GM21423 (cell line): Measurements from ENCODE around the gene TROAP.
A peak's percentile ranks its signal among the peaks of the same experiment; 100 is the strongest.

ENCODE experiments used
- ATAC-seq: cut with Tn5 transposase; IDR thresholded peaks from one replicate; pipeline ENCODE4 v1.9.1; 2021; ENCODE audit warnings: mild to moderate bottlenecking, moderate library complexity; ENCODE audit not compliant: unreplicated experiment

Gene TROAP

DNA sequence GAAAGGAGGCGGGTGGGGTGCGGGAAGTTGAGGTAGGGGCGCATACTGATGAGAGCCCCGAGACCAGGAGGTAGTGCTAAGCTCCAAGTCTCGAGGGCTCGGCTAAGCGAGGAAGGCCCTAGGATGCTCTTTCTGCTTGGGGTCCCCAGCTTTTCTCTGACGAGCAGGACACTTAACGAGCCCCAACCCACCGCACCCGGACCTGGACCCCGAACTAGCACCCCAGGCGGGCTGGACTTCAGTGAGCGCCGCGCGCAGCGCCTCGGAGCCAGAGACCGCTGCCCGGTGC is 18.7 kb downstream of the TROAP start:
- no peak for ATAC-seq

DNA sequence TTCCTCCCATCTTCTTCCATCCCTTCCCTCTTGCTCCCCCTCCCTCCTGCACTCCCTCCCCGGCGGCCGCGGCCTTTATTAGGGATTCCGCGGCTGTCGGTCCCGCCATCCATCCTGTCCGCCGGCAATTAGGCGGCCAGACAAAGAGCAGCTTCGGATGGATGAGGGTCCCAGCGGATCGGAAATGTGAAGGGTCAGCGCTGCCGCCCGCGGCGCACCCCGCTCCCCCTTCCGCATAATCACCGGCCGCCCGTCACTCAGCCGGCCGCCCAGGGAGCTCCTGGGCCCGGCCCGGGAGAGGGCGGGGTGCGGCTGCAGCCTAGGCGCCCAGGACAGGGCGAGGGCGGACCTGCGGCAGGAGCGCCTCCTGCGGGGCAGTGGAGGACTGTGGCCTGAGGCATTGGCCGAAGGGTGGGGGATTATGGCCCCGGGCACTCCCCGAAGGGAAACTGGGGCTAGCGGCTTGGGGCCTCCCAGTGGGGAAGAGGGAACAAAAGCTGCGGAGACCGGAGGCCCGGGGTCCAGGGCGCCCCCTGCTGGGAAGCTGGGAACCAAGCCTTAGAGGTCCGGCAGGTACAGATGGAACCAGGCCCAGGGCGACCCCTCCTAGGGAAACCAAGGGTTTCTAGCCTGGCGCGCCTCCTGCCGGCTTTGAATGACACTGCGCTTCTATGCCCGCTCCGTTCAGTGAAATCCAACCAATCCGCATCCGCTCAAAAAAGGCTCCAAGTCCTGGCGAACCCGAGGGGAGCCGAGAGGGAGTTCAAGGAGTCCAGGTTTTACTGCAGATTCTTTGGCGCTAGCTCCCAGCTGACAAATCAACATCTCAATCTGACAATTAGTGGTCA is 19.2 kb downstream of the TROAP start:
- ATAC-seq = no peak

DNA sequence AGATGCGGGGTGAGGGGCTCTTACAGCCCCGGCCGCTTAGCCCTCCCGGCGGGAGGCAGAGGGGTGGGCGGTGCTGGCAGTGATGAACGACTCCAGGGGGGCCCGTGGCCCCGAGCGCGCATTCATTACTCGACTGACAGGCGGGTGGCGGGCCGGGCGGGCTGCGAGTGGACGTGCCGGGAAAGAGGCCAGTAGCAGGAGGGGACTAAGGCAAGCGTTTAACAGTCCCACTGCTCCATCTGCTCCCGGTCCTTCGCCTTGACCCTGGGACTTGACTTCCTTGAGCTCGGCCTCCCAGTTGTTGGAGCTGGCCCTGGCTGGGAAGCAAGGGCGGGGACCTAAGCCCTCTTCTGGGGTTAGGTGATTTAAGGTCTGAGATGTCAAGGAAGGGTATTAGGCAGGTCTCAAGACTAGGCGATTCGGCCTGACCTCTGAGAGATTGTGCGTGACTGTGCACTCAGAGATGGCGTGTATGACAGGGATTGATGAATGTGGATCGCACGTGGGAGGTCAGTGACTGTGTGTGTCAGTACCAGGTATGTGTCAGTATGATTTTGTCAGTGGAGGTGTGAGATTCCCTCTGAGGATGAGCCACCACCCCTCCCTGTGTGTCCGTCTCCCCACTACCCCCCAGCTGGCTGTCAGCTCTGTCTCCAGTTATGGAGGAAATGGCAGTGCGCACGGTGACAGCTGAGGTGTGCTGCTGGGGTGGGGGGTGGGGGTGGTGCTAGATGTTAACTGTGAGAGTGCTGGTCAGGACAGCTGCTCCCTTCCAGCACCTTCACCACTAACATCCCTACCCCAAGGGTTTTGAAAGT is 20.1 kb downstream of the TROAP start:
- no peak for ATAC-seq

DNA sequence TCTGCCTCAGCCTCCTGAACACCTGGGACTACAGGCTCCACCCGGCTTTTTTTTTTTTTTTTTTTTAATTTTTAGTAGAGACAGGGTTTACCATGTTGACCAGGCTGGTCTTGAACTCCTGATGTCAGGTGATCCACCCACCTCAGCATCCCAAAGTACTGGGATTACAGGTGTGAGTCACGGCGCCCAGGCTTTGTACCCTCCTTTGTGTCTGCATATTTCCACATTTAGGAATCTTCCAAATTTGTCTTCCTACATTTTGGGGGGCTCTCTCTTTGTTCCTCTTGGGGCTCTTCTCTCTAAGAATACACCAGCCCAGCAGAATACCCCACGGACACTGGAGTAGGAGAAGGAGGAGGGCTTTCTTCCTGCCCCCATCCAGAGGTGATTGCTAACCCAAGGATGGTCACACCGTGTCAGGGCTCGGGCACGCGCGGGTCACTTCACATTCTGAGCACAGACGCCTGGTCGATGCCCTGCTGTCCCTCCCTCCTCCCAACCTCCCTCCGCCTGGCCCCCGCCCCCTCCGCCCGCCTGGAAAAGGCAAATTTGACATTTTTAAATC is 21.5 kb downstream of the TROAP start:
- ATAC-seq = no peak

DNA sequence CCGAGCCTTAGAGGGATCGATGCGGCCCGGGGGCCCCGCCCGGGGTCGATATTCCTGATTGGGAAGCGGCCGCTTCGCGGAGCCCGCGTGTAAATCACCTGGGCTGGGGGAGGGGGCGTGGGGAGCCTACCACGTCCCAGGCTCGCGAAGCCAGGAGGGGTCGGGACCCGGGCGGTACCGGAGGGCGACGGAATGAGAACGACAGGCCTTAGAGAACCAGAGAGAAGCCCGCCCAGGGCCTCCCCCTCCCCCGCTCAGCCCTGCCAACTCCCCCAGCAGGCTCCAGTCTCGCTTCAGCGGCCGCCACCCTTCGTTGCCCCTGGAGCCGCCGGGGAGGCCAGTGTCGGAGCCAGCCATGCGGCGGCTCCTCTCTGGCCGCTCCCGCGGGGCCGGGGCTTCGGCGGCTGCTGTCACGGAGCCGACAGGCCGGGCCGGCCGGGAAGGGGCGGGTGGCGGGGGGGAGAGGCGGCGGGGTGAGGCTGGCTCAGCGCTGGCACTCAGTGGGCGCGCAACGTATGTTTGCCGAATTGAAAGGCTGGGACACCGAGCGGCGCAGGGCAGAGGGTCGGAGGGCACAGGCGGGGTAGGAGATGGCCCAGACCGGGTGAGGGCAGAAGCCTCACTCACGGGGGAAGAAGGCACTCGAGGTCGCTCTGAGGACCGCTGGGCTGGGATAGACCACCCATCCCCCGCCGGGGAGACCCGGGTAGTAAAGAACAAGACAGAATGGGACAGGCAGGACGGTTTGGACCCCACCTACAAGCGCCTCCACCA is 22.2 kb downstream of the TROAP start:
- ATAC-seq = no peak

DNA sequence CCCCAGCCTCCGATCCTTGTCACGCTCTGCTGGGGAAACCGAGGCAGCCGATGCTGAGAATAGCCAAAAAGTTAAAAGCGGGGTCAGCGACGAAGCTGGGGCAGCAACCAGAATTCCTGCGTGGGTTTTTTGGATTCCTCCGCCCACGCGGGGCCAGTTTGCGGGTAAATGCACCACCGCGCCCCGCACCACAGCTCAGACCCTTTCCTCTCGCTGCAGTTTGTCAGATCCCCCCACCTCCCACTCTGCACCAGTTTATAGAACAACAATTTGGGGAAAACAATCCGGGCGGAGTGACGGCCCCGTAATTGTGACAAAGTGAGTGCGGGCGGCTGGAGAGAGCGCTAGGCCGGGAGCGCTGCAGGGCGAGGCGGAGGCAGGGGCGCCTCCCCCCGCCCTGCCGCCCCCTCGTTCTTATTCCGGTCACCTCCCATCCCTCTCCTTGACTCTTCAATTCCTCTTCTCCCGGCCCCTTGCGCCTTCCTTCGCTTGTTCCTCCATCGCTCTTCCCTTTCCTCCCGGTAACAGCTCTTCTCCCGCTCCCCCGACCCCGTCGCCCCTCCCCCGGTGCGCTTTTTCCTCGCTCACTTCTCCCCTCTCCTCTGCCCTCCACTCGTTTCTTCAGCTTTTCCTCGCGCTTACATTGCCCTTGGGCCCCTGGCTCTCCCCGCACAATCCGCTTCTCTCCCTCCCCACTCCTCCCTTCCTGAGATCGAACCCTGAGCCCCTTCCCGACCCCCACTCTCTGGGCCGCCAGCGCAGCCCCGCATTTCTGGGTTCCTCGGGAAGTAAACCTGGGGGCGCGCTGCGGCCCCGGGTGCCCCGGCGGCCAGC is 23.0 kb downstream of the TROAP start:
- no peak for ATAC-seq

DNA sequence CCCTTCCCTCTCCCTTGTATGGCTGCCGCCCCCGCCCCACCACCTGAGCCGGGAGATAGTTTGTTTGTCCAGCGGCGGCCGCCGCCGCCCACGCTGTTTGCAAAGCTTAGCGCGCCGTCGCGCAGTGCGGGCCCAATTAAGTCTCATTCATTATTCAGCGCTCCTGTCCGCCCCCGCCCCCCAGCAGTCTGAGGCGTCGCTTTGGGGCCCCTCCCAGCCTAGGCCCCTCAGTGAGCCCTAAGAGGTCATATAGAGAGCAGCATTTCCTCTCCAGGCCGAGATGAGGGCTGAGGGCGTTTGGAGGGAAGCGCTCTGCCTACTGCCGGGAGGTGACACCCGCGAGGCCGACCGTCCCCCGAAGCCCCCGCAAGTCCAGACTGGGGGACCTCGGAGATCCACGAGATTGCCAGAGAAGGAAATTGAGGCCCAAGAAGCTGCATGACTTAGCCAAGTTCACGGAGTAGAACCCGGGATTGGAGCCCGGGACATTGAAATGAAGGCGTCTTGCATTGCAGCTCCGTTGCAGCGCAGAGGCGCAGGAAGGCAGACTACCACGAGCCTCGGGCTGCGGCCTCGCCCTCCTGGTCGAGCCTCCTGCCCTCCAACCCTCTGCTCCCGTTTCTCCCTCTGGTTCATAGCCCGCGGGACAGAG is 23.7 kb downstream of the TROAP start, which contains the start of gene DNAJC22:
Gene DNAJC22, plus strand, starts transcription at position 230 of the 652 bp plus-strand sequence. CDS start 1,985 bp downstream, outside the sequence.
- ATAC-seq = no peak

DNA sequence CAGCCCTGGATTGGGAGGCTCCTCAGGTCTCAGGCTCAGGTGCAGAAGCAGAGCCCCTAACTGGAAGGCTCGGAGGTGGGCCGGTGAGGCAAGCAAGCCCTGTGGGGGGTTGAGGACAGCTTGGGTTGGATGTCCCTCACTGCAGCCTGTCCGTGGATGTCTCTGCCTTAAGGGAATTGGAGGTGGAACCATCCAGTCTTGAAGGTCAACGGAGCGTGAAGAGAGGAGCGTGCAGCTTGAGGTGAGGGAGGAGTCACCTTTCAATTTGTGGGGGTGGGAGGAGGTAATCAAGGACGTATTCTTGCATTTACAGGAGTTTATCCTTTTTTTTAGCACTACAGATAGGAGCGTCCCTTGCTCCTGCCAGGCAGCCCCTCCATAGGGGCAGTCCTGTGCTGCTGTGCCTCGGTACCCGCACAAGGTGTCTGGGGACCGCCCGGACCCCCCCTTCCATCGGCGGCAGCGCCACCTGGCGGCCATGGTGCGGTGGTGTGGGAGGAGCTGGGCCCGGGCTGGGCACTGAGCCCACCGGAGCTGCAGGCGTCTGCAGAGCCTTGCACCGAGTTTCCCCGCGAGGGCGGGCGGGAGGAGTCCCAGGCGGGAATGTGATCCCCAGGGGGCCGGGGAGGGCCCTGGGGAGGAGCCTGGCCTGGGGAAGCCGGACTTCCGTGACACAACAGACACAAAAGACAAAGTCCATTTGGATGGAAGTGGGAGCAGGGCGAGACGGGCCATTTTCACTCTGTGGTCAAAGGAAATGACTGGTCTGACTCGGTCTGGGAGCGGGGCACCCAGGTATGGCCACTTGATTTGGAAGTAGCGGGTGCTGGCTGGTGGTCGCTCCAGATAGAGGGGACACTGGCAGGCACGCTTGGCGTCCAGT is 24.5 kb downstream of the TROAP start:
- ATAC-seq = no peak

DNA sequence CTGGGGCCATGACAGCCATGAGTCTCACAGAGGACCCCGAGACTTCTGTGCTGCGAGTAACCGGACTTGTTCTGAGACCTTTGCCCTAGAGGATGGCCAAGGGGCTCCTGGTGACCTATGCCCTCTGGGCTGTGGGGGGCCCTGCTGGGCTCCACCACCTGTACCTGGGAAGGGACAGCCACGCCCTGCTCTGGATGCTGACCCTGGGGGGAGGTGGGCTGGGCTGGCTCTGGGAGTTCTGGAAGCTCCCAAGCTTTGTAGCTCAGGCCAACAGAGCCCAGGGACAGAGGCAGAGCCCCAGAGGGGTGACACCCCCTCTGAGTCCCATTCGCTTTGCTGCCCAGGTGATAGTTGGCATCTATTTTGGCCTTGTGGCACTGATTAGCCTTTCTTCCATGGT is 25.7 kb downstream of the TROAP start:
- ATAC-seq = no peak

DNA sequence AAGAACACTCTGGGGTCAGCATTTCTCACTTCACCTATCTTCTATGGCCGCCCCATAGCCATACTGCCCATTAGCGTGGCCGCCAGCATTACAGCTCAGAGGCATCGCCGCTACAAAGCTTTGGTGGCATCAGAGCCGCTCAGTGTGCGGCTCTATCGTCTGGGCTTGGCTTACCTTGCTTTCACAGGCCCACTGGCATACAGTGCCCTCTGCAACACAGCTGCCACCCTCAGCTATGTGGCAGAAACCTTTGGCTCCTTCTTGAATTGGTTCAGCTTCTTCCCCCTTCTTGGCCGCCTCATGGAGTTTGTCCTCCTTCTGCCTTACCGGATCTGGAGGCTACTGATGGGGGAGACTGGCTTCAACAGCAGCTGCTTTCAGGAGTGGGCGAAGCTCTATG is 26.2 kb downstream of the TROAP start:
- ATAC-seq = no peak

DNA sequence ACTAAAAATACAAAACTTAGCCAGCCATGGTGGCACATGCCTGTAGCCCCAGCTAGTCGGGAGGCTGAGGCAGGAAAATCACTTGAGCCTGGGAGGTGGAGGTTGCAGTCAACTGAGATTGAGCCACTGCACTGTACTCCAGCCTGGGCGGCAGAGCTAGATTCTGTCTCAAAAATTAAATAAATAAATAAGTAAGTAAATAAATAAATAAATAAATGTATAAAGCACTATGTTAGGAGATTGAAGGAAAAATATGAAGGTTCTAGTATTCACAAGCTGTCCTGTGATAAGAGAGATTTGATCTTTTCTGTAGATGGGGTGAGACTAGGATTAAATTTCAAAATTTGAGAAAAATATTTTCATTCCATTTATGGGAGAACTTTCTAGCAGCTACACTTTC is 29.3 kb downstream of the TROAP start:
- no peak for ATAC-seq

DNA sequence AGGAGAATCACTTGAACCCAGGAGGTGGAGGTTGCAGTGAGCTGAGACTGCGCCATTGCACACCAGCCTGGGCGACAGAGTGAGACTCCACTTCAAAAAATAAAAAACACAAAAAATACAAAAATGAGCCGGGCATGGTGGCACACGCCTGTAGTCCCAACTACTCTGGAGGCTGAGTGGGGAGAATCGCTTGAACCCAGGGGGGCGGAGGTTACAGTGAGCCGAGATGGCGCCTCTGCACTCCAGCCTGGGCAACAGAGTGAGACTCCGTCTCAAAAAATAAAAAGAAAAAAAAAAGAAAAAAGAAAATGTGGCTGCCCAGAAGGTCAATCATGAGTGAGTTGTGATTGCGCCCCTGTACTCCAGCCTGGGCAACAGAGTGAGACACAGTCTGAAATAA is 32.9 kb downstream of the TROAP start:
- ATAC-seq = no peak

DNA sequence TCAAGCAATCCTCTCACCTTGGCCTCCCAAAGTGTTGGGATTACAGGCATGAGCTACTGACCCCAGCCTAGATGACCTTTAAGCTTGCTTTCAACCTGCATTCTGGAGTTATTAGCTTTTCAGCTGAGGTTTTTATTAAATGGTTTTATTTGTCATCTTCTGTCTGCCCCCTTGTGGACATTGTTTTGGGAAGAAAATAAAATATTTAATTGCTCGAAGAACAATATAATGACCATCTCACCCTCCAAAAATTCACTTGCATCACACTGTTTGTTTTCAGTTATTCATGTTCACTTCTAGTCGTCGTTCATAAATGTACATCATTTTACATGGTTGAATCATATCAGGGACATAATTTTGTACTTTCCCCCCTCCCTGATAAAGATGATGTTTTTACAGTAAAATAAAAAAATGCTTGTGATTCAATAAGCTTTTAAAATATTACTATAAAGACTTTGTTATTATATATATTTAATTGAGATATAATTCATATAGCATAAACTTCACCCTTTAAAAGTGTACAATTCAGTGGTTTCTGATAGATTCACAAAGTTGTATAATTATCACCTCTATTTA is 34.1 kb downstream of the TROAP start:
- ATAC-seq = no peak

DNA sequence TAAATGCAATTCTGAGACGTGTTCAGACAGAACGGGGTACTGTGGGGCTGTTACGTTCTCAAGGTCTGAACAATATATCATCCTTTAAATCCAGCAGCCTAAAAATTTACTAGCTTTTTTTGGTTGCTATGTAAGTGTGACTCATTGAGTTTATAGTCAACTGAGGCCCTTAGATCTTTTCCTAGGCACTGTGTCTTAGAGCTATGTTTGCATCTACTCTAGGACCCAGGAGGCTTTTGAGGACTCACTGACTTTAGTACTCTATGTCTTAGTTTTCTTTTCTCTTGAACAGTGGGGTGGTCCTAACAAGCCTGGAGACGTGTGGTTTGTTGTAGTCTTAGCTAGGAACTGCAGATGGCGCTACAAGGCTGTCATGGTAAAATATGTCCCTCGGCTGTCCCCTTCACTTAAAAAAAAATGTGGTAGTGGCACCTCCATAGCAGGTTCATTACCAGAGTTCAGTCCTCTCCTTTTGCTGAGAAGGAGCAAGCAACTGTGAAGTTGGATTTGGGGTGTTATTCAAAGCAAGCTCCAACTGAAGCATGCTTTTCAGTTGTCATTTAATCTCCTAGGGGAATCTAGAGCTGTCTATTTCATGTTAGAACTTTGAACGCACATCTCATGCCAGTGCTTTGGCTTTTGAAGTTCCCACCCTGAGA is 35.6 kb downstream of the TROAP start:
- ATAC-seq = peak; percentile 49

DNA sequence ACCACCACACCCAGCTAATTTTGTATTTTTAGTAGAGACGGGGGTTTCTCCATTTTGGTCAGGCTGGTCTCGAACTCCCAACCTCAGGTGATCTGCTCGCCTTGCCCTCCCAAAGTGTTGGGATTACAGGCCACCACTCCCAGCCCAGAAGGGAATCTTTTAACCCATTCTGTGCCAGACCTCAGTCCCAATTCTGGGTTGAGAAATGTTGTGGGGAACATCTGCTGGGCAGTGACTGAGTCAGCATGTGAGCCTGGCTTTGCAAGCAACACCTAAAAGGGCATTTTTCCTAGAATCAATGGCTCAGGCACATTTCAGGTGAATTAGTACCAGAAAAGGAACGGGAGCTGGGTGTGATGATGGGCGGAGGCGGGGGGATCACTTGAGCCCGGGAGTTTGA is 36.6 kb downstream of the TROAP start:
- ATAC-seq = no peak

DNA sequence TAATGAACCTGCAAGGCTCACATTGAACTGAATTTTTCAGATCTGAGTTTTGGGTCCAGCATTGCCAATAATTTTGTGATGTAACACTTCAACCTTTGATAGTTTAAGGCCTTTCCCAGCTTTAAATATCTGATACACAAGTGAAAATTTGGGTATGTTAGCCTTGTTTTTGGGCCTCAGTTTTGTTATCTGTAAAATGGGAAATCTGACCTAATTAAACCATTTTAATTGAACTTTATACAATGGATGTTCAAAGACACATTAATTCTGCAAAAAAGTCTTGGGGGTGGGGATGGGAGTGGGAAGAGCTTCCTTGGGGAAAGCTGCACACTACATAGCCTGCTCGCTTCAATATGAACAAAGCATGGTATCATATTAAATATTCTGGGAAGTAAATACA is 39.0 kb downstream of the TROAP start:
- no peak for ATAC-seq

DNA sequence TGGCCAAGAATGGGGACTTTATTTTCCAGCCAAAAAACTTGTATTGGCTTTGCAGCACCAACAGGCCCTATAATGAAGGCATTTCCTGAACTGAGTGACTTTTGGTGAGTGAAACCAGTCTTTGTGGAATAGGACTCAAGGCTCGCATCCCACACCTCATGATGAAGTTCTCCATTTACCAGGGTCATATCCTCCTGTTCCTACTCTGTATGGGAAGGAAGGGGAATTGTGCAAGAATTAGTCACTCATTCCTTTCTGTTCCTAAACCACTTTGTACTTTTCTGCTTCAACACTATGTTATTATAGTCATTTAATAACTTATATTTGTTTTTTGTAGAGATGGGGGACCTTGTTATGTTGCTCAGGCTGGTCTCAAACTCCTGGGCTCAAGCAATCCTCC is 41.9 kb downstream of the TROAP start:
- ATAC-seq = no peak

DNA sequence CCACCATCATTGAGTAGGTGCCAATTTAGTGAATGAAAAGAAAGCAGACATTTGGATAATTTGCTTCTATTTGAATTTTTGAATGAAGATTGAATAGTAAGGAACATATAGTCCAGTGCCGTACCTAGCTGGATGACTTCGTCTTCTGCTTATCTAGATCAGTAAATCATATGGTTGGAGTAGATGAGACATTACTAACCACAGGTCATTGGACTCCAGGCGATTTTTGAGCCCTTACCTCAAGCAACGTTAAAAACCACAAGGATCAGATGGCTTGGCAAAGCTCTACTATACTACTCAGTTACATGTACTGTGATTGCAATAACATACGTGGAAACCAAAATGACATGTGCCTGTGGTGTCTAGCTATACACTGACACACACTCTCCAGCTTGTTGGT is 42.5 kb downstream of the TROAP start:
- no peak for ATAC-seq
